ENCODE measurements around the gene SOX18. TPM values are rescaled to one million over a fixed set of nuclear protein-coding genes. Genes with fewer than 3 reads are reported as not detected.

The SOX18 gene
- total and polyA plus RNA-seq, 2 of the 13 experiments (the other 11 are each of a cell fraction or from before 2014, with no cell fraction given), result 1.6 to 1.9 TPM

DNA sequence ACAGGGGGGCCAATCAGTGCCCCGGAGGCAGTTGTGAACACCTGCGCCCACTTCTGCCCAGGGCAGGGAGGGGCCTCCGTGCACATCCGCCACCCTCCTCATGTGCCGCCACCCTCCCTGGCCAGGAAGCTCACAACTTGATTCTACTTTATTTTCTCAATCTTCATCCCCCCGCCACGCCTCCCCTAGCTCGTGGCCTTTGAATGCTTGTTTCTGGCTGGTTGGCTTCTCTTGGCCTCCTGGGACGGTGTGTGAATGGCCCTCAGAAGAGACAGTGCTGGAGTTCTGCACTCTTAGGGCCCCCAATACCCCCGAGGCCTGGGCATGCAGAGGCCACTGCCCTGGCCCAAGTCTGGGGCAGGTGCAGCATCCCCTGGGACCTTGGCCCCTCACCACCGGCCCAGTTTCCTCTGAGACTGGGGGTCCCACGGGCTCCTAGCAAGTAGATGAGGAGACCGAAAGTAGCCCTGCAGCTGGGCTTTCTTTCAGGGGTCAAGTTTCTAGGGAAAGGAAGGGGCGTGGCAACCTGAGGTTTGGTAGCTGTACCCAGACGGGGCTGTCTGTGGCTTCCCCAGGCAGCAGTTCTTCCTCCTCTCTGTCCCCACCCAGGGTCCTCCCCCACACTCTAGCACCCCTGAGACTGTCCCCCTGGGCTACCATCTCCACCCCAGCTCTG is 28.6 kb upstream of the SOX18 start (continued):
- no peak for TF ChIP-seq ZFX (CRISPR knock-in tag; IDR thresholded peaks at IDR 0.05; ENCODE audit: low read depth)

GRCh38 chr20:64077541-64077875 is 28.1 kb upstream of the SOX18 start:
- peaks cover 41% of the 10 kb centered on the region for H3K4me1 ChIP-seq (ENCODE audit: insufficient read depth, low read length)
- intact Hi-C loops (cut with micrococcal nuclease; ENCODE audit: unreplicated experiment) (no loop called here), in situ Hi-C loops (cut with HindIII; ENCODE audit: extremely low pct_ligation_motif_present, low pct_unique_long_range_greater_than_20kb) (no loop called here)
- POLR2A ChIA-PET, result interaction anchor here (4.9 kb wide), 1 partner anchor 12 kb away, joined by 25 read pairs; no protein-coding TSS in a partner anchor
- WGBS (ENCODE audit: low lambda C conversion rate), result 88% methylated on average over 3 of the region's 7 CpGs
- no peak overlapping the region for H3K4me3 ChIP-seq (replicated peaks in 1 of 3; ENCODE audit: insufficient read depth in 1 of 3, low read depth in 2 of 3, low read length in 3 of 3)
- H3K9ac ChIP-seq (ENCODE audit: insufficient read depth, low read depth, low read length), result no peak overlapping the region
- CTCF ChIA-PET (ENCODE audit: low intra/inter-chr PET ratio, low total read pairs), result no interaction called here
- no peaks in the 10 kb centered on the region for H3K79me2 ChIP-seq (ENCODE audit: insufficient read depth, low read length)
- FAIRE-seq, result no peak
- no peak for ATAC-seq
- no peaks in the 10 kb centered on the region for H3K36me3 ChIP-seq (replicated peaks in 1 of 2; ENCODE audit: control insufficient read depth in 1 of 2, insufficient read depth in 2 of 2, low read length in 2 of 2)
- no peak for TF ChIP-seq SRSF9 (IDR thresholded peaks at IDR 0.05; ENCODE audit: borderline replicate concordance, insufficient read depth, low read depth, low read length, poor library complexity, severe bottlenecking)
- no peak for TF ChIP-seq ZNF432 (CRISPR knock-in tag; IDR thresholded peaks at IDR 0.05; ENCODE audit: borderline replicate concordance)
- TF ChIP-seq ZNF564 (CRISPR knock-in tag; IDR thresholded peaks at IDR 0.05), result no peak
- TF ChIP-seq CREB3 (CRISPR knock-in tag; IDR thresholded peaks at IDR 0.05), result no peak
- TF ChIP-seq TBP (CRISPR knock-in tag; IDR thresholded peaks at IDR 0.05), result no peak
- no peak for TF ChIP-seq HOXA5 (CRISPR knock-in tag; IDR thresholded peaks at IDR 0.05)
- no peak for TF ChIP-seq ZNF264 (CRISPR knock-in tag; IDR thresholded peaks at IDR 0.05)
- H4K20me1 ChIP-seq (ENCODE audit: insufficient read depth, low read length), result 0 out of 2 replicates have a peak, but pooled peaks cover 9% of the 10 kb centered on the region
- H3K27ac ChIP-seq (ENCODE audit: extremely low read length, insufficient read depth, low read length), result no peak overlapping the region
- DNase-seq (ENCODE audit: low spot score), result no peak
- no peaks in the 10 kb centered on the region for H3K27me3 ChIP-seq (ENCODE audit: control insufficient read depth in 1 of 2, insufficient read depth in 2 of 2, low read length in 2 of 2)
- H3K4me2 ChIP-seq (ENCODE audit: low read depth, low read length), result no peak overlapping the region
- BruUV-seq (replicated peaks), result no TSS peak
- H3K9me3 ChIP-seq (ENCODE audit: low read length), result no peaks in the 10 kb centered on the region
- H2AFZ ChIP-seq (ENCODE audit: low read length), result no peak overlapping the region

All from HepG2 (cell line).